ENCODE results near the gene RASGRF2. TPM values are rescaled to one million over a fixed set of nuclear protein-coding genes. Genes with fewer than 3 reads are reported as not detected.

Gene RASGRF2
- total and polyA plus RNA-seq, 9 of the 15 experiments (the other 6 are each of a cell fraction or from before 2014, with no cell fraction given), result 0.01 to 0.22 (median 0.08) TPM; not detected in 2

GRCh38 chr5:81213070-81213469 lies 252.9 kb downstream of the RASGRF2 start:
- Histone ChIP-seq H3K27ac (ENCODE audit: extremely low read depth, low read depth, low read length) (no peak overlapping the region), H3K79me2 (ENCODE audit: control insufficient read depth, insufficient read depth, low read length) (no peaks in the 10 kb centered on the region), H3K36me3 (ENCODE audit: control insufficient read depth, insufficient read depth, low read length) (no peaks in the 10 kb centered on the region), H3K9ac (ENCODE audit: insufficient read depth in 1 of 2, low read depth in 2 of 2, low read length in 2 of 2) (no peak overlapping the region), H3K4me3 (no peak overlapping the region), H3K4me2 (ENCODE audit: insufficient read depth, low read length) (no peak overlapping the region), H3K9me1 (ENCODE audit: control insufficient read depth, insufficient read depth, low read length) (no peaks in the 10 kb centered on the region), H2AFZ (ENCODE audit: low read depth, low read length) (no peak overlapping the region), H4K20me1 (replicated peaks; ENCODE audit: control insufficient read depth, insufficient read depth, low read length) (no peaks in the 10 kb centered on the region), H3K4me1 (replicated peaks in 1 of 2; ENCODE audit: control insufficient read depth in 2 of 2, insufficient read depth in 2 of 2, low read length in 2 of 2) (no peaks in the 10 kb centered on the region), H3K27me3 (ENCODE audit: control insufficient read depth in 2 of 2, insufficient read depth in 2 of 2, low read length in 2 of 2) (peaks cover 28 to 44% of the 10 kb centered on the region in 2 experiments), H3K9me3 (replicated peaks; ENCODE audit: control insufficient read depth, insufficient read depth, low read depth, low read length) (no peaks in the 10 kb centered on the region)
- FAIRE-seq (no peak), ATAC-seq (no peak), DNase-seq (ENCODE audit: extremely low read depth in 1 of 4, low spot score in 3 of 4) (no peak)
- in situ Hi-C loops (cut with MboI) (no loop called here), intact Hi-C loops (cut with micrococcal nuclease) (no loop called here)
- ChIA-PET POLR2A (no interaction called here), CTCF (ENCODE audit: low intra/inter-chr PET ratio) (no interaction called here)
- BruUV-seq (replicated peaks), result no TSS peak
- TF ChIP-seq KHSRP (IDR thresholded peaks at IDR 0.05) (no peak), ADNP (tag; IDR thresholded peaks at IDR 0.05) (no peak), CHD2 (IDR thresholded peaks at IDR 0.05; ENCODE audit: low read depth, low read length) (no peak)
- WGBS (ENCODE audit: insufficient coverage, low coverage, missing lambda C conversion rate), result no CpG with 5 or more reads among the region's 3 CpGs

GRCh38 chr5:81214848-81215247 lies 254.7 kb downstream of the RASGRF2 start:
- no peak for ATAC-seq
- in situ Hi-C loops (cut with MboI), result no loop called here
- no peak for FAIRE-seq
- no peak overlapping the region for H3K4me3 ChIP-seq
- H3K27ac ChIP-seq (ENCODE audit: extremely low read depth, low read depth, low read length), result no peak overlapping the region
- H3K4me2 ChIP-seq (ENCODE audit: insufficient read depth, low read length), result no peak overlapping the region
- H3K27me3 ChIP-seq (ENCODE audit: control insufficient read depth in 2 of 2, insufficient read depth in 2 of 2, low read length in 2 of 2), result peaks cover 22 to 37% of the 10 kb centered on the region in 2 experiments; a peak in 4 of 5 replicates
- H3K9ac ChIP-seq (ENCODE audit: insufficient read depth in 1 of 2, low read depth in 2 of 2, low read length in 2 of 2), result no peak overlapping the region
- 19% methylated on average over 8 of the region's 8 CpGs for WGBS (ENCODE audit: insufficient coverage, low coverage, missing lambda C conversion rate)
- ChIA-PET CTCF (ENCODE audit: low intra/inter-chr PET ratio) (no interaction called here), POLR2A (no interaction called here)
- no peaks in the 10 kb centered on the region for H3K9me3 ChIP-seq (replicated peaks; ENCODE audit: control insufficient read depth, insufficient read depth, low read depth, low read length)
- no peaks in the 10 kb centered on the region for H3K79me2 ChIP-seq (ENCODE audit: control insufficient read depth, insufficient read depth, low read length)
- no peaks in the 10 kb centered on the region for H3K9me1 ChIP-seq (ENCODE audit: control insufficient read depth, insufficient read depth, low read length)
- H3K36me3 ChIP-seq (ENCODE audit: control insufficient read depth, insufficient read depth, low read length), result no peaks in the 10 kb centered on the region
- no peaks in the 10 kb centered on the region for H4K20me1 ChIP-seq (replicated peaks; ENCODE audit: control insufficient read depth, insufficient read depth, low read length)
- no peak overlapping the region for H2AFZ ChIP-seq (ENCODE audit: low read depth, low read length)
- no peak for DNase-seq (ENCODE audit: extremely low read depth in 1 of 4, low spot score in 3 of 4)
- intact Hi-C loops (cut with micrococcal nuclease), result no loop called here
- BruUV-seq (replicated peaks), result no TSS peak
- H3K4me1 ChIP-seq (replicated peaks in 1 of 2; ENCODE audit: control insufficient read depth in 2 of 2, insufficient read depth in 2 of 2, low read length in 2 of 2), result no peaks in the 10 kb centered on the region
- TF ChIP-seq RBM22 (IDR thresholded peaks at IDR 0.05; ENCODE audit: low read depth, low read length, poor library complexity, severe bottlenecking), result no peak
- TF ChIP-seq POLR2AphosphoS2 (IDR thresholded peaks at IDR 0.05; ENCODE audit: low read length), result no peak
- TF ChIP-seq, protein P1, sequence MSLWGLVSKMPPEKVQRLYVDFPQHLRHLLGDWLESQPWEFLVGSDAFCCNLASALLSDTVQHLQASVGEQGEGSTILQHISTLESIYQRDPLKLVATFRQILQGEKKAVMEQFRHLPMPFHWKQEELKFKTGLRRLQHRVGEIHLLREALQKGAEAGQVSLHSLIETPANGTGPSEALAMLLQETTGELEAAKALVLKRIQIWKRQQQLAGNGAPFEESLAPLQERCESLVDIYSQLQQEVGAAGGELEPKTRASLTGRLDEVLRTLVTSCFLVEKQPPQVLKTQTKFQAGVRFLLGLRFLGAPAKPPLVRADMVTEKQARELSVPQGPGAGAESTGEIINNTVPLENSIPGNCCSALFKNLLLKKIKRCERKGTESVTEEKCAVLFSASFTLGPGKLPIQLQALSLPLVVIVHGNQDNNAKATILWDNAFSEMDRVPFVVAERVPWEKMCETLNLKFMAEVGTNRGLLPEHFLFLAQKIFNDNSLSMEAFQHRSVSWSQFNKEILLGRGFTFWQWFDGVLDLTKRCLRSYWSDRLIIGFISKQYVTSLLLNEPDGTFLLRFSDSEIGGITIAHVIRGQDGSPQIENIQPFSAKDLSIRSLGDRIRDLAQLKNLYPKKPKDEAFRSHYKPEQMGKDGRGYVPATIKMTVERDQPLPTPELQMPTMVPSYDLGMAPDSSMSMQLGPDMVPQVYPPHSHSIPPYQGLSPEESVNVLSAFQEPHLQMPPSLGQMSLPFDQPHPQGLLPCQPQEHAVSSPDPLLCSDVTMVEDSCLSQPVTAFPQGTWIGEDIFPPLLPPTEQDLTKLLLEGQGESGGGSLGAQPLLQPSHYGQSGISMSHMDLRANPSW (CRISPR knock-in tag; IDR thresholded peaks at IDR 0.05), result no peak
- TF ChIP-seq KAT8 (IDR thresholded peaks at IDR 0.05; ENCODE audit: low read depth), result no peak
- no peak for TF ChIP-seq TBP (optimal IDR thresholded peaks at IDR 0.05; ENCODE audit: low read depth, low read length)
- no peak for TF ChIP-seq C11orf30 (IDR thresholded peaks at IDR 0.05; ENCODE audit: low read depth)
- no peak for TF ChIP-seq ARID1B (IDR thresholded peaks at IDR 0.05)
- no peak for TF ChIP-seq ZNF354B (CRISPR knock-in tag; IDR thresholded peaks at IDR 0.05)
- TF ChIP-seq ZEB2 (IDR thresholded peaks at IDR 0.05), result no peak
- TF ChIP-seq, protein P2, sequence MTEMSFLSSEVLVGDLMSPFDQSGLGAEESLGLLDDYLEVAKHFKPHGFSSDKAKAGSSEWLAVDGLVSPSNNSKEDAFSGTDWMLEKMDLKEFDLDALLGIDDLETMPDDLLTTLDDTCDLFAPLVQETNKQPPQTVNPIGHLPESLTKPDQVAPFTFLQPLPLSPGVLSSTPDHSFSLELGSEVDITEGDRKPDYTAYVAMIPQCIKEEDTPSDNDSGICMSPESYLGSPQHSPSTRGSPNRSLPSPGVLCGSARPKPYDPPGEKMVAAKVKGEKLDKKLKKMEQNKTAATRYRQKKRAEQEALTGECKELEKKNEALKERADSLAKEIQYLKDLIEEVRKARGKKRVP (CRISPR knock-in tag; IDR thresholded peaks at IDR 0.05), result no peak
- TF ChIP-seq TCFL5 (CRISPR knock-in tag; conservative IDR thresholded peaks at IDR 0.05), result no peak
- TF ChIP-seq XRCC5 (IDR thresholded peaks at IDR 0.05; ENCODE audit: low read depth, low read length), result no peak
- no peak for TF ChIP-seq HMG20B (CRISPR knock-in tag; IDR thresholded peaks at IDR 0.05)
- no peak for TF ChIP-seq TARDBP (IDR thresholded peaks at IDR 0.05)

Measured in K562 (cell line).